ENCODE results near the gene JAZF1.

GRCh38 chr7:28135760-28136159 lies 44.8 kb downstream of the JAZF1 start:
- TF ChIP-seq CTCF (IDR thresholded peaks at IDR 0.05), result no peak
- no peak for TF ChIP-seq EZH2 (IDR thresholded peaks at IDR 0.05; ENCODE audit: borderline replicate concordance, insufficient read depth, low read depth, low read length, poor library complexity, severe bottlenecking)

Measured in B cell (primary cell).